RCC 7860 (cell line): ENCODE results near the gene NRAS.

ENCODE experiments used
- DNase-seq: peaks from one replicate; pipeline ENCODE4 v3.0.0-alpha.2; 2015; ENCODE audit warnings: low spot score
- FAIRE-seq: peaks from 2 replicates; lab custom pipeline; 2012; peaks lifted over from hg19 to GRCh38; lab: Jason Lieb, UNC

Gene NRAS

DNA sequence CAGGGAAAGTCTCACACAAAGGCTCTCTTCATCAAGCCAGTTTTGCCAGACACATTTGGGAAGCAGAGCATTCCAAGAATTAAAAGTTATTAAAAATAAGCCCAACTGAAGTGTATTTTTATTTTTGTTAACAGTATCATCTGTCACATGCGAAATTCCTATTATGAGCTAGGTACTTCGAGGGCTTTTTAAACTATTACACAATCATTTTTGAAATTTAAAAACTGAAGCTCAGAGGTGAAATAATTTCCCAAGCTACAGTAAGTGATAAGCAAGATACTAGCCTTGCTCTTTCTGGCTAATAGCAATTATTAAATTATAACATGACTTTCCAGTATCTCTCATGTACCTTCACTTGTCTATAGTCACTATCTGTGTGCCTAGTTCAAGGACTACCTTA, 12.0 kb upstream of the NRAS start:
- DNase-seq (no peak), FAIRE-seq (no peak)

DNA sequence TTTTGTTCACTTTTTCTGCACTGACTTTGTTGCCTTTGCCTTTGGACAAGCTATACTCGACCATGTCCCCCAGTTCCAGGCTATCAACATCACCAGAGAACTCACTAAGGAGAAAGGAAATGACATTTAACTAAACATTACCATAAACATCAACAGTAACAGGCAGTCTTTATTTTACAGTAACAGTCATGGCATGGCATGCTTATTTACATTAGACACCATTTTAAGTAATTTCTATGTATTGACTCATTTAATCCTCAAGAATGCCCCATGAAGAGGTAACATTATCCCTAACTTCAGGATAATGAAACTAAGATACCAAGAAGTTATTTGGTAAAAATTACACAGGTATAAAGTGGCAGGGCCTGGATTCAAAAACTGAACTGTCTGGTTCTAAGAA, 8.7 kb upstream of the NRAS start:
- FAIRE-seq (no peak), DNase-seq (no peak)

DNA sequence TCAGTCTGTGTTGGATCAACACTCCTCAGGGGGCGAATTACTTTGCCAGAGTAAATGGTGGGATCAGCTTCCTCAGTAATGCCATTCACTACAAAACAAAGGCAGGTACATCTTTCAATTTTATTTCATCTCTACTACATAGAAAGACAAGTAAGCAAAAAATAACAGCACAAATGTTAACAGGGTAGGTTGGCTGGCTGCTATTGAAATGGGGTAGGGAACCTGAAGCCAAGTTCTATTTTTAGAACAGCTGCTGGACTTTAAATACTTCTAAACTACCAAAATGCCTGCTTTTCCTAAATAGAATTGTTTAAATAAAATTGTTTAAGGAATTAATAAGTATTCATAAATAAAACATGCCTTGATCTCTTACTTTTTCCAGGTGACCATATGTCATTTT, 7.3 kb upstream of the NRAS start:
- DNase-seq (no peak), FAIRE-seq (no peak)

DNA sequence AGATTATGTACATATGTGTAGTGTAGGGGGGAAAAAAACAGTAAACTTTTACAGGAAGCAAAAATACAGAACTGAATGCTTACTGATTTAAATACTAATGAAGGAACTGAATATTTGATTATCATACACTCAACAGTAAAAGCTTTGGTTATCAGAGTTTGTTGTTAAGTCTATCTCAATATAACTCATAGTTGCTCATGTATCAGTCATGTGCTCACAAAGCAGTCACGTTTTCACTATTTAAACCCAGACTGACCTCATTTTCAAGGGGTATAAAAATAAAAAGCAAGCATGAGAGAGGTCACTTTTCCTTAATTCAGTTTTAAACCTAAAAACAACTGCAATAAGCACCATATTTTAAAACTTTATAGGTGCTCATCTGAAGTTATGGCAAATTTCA, 6.9 kb upstream of the NRAS start:
- DNase-seq (no peak), FAIRE-seq (no peak)

DNA sequence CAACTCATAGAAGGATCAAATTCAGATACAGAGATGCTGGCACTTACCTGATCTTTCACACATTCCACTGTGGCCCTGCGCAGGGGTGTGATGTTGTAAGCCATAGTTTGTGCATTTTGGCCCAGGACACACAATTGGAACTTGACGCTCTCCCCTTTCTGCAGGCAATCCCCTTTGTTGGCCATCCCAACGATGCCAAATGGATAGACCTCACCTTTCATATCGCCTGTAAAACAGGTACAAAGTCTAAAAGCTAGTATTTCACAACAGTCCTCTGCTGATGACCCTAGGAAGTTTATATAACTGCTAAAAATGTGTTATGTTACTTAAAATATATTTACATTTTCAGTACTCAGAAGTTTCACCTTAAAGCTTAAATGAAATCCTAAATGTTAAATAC, 3.9 kb upstream of the NRAS start:
- FAIRE-seq (no peak), DNase-seq (no peak)

DNA sequence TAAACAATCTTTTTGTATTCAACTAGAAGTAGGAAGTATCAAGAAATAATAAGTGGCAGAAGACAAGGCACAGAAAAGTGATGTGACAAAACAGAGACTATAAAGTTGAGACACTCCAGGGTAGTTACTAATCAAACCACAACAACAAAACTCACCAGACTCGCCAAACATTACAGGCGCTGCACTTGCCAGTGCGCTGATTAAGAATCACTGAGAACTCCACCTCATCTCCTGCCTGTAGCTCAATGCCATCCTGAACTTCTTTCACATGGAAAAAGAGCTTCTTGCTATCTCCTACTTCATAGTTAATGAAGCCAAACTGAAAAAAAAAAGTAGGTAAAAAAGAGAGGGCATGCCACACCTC, 2.8 kb upstream of the NRAS start:
- FAIRE-seq (no peak), DNase-seq (peak; percentile 64)

DNA sequence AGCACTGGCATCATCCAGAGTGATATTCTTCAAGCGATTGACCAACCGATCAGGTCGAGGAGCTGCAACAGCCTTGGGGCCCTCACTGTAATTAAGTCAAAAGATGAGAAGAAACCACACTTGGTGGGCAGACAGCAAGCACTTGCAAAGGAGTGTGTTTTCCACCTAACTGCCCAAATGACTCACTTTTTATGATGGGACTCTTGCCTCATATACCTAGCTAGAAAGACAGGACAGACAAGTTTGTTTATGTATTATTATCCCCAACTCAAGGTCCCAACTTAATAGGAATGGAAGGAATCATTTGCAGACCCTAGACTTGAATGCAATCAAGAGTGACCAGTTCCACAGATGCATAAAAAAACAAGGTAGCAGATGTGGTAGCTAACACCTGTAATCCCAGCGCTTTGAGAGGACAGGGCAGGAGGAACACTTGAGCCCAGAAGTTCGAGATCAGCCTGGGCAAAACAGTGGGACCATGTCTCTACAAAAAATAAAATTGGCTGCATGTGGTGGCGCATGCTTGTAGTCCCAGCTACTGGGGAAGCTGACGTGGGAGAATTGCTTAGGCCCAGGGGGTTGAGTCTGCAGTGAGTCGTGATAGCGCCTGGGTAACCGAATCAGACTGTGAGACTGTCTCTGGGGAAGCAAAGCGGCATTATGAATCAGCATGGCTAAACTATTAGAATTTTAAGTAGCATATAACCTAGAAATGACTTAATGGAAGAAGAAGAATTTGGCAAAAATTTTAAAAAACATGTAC, 2.3 kb upstream of the NRAS start:
- DNase-seq = peak; percentile 64
- FAIRE-seq = no peak

DNA sequence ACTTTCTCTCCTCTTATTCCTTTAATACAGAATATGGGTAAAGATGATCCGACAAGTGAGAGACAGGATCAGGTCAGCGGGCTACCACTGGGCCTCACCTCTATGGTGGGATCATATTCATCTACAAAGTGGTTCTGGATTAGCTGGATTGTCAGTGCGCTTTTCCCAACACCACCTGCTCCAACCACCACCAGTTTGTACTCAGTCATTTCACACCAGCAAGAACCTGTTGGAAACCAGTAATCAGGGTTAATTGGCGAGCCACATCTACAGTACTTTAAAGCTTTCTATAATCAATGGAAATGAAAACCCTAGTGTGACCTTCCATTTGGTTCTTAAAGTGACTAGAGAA, 643 bp downstream of the NRAS start:
- FAIRE-seq (no peak), DNase-seq (no peak)

DNA sequence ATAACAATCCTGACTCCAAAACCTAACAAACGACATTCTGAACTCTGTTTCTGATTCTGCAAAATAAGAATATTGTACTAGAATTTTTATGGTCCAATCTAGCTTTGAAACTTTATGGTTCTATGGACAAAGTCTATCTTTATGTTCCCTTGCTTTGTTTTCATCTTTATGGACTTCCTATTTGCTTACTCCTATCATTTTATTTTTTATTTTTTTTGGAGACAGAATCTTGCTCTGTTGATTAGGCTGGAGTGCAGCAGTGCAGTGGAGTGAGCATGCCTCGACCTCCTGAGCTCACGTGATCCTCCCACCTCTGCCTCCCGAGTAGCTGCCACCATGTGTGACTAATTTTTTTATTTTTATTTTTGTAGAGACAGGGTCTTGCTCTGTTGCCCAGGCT, 3.6 kb downstream of the NRAS start:
- FAIRE-seq (no peak), DNase-seq (no peak)

DNA sequence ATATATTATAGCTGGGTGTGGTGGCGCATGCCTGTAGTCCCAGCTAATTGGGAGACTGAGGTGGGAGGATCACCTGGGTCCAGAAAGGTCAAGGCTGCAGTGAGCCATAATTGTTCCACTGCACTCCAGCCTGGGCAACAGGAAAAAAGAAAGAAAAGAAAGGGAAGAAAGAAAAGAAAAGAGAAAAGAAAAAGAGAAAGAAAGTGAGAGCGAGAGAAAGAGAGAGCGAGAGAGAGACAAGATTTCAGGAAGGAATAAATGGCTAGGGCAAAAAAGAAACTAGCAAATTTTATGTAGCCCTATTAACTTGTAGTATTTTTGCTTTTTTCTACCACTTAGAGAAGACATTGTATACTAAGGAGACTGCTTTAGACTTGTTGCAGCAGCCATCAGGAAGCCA, 6.2 kb downstream of the NRAS start:
- no peak for FAIRE-seq
- DNase-seq = no peak

DNA sequence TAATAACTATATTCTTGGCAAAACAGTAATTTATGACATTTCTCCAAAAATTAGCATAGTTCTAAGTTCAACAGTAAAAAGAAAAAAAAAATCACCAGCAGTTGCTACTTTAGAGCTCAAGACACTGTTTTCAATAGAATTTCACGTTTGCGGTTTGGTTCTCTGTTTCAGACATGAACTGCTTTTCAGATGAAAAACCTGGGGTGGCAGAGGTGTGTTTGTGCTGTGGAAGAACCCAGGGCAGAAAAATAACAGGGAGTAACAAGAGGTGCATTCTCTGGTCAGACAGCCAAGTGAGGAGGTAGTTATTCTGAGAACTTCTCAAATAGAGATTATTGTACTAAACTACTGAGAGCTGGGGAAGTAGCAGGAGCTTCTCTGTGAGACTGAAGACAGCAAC, 9.0 kb downstream of the NRAS start:
- no peak for FAIRE-seq

DNA sequence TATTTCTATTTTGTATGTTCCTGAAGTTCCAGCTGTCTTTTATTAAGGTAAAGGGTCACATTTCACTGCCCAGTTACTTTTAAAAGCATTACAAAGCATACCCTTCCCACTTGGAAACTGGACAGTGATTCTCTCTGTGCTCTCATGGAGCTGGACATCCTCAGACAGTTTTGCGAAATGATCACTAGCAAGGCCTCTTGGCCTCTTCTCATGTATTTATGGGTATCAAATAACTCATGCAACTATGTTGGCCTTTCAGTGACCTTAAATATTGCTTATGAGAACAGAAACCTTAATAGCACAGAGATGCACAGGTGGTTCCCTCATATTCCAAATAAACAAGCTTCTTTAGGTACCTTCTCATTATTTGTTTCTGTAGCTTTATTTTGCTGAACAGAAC, 13.3 kb downstream of the NRAS start:
- FAIRE-seq (no peak), DNase-seq (no peak)

More for the DNA sequence above, 9.0 kb downstream of the NRAS start:
- no peak for DNase-seq

DNA sequence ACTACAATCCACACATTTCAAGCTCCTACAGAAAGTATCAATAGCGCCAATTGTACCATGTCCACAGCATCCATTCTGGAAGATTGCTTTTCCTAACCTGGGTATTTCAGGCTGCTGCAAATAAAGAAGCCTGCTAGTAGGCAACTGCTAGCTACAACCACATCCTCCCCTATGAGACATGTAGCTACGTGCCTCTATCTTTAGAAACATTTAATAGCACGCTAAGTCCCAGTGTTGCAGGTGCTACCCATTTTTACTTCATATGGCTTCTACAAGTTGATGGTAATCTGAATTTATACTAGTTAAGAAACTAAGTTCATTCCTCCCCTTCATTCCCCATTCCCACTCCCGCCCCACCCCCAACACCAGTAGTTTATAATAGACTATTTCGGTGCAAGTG, 13.8 kb downstream of the NRAS start:
- FAIRE-seq (no peak), DNase-seq (no peak)

DNA sequence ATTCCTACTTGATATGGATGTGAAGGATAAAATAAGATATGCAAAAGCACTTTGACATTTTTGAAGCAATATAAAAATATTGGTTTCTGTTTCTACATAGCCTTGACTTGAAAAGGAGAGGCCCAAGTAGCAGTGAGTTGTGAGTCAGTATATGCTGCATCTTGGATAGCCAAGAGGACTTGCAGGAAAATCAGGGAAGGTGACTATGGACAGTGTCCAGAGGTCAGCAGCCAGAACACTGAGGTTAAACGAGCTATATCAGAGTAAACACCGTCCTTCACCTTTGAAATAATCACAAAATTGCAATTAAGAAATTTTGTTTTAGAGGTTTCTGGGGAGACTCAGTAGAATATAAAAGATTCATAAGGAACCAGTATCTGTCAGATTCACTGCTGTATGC, 14.6 kb downstream of the NRAS start:
- no peak for DNase-seq
- no peak for FAIRE-seq

DNA sequence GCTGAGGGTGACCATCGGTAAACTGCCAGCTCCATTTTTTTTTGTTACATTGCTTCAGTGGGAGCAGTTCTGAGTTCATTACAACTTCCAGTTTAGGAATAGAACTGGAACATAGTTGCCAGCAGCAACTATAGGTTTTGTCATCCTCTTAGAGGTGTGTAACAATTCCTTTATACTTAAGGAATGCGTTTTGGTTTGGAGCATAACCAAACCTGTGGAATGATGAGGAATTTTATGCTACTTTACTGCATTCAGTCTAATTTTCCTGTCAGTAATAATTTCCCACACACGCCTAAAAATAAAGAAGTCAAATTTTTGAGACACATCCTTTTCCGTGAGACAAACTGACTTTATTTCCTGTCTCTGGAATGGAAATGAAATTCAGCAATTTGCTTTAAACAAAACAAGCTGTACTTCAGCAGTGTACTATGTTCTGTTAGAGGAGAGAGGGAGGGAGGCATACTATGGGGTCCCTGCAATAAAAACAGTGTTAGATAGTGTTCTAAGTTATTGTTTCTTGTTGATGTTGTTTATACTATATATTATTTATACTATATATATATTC, 16.5 kb downstream of the NRAS start:
- no peak for DNase-seq
- no peak for FAIRE-seq

DNA sequence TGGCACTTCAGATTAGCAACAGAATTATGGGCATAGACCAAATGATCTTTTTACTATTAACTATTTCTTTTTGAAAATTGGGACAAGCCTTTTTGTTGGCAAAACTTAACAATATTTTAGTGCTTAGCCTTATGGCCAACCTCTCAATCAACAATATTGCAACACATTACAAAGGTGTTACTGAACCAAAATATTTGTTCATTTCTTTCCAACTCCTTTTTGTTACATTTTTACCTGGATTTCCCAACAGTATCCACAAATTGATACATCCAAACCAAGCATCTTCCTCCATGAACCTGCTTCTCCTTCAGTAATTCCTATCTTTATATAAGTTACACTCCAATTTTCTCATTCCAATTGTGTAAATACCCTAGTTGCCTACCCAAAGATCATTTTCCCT, 19.8 kb downstream of the NRAS start:
- DNase-seq = no peak
- FAIRE-seq = no peak

DNA sequence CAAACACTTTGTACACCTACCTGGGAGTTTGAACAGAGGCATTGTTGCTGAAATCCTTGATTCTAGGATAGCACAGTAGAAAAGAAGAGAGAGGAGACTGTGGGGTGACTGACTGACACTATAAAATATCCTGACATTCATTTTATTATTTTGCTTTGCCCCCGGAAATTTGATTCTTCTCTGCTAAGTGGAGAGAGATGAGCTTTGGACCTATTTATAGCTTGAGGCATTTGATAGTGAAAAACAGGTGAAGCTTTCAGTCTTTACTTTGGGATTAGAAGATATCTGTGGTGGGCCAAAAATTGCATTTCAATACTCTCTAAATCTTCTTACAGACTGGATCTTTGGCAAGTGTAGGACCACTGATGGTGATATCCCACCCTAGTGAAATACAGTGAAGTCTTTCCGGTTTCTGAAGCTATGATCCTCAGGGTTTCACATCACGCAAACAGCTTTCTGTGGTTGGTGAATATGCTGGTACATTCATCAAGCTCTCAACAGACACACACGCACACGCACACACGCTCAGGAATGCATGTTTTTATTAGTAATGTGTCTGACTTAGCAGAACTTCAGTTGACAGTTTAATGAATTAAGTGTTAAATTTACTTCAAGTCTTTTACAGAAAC, 21.0 kb downstream of the NRAS start, which contains the start of gene AMPD1:
Gene AMPD1 (minus strand): TSS at position 117 of the 629 bp plus-strand sequence. CDS start 75 bp downstream, at position 42.
- DNase-seq = no peak
- no peak for FAIRE-seq

DNA sequence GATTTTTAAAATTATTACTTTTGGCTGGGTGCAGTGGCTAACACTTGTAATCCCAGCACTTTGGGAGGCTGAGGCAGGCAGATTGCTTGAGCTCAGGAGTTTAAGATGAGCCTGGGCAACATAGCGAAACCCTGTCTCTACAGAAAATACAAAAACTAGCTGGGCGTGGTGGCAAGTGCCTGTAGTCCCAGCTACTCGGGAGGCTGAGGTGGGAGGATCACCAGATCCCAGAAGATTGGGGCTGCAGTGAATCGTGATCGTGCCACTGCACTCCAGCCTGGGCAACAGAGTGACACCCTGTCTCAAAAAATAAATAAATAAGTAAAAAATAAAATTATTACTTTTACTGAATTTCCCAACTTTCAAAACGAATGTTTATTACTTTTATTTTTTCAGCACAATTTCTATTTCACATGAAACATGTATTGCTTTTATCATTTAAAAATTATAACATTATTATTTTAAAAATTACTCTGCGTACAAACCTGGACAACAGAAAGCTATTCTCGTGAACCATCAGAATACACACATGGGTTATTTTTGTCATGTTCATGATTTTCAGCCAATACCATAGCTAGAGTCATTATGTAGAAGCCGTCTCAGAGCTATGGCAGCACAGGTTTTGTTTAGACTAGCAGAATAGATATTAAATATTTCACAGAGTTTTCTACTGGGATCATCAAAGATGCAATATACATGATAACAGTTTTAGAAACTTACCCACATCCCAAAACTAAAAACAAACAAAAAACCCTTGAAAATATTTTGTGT, 21.8 kb downstream of the NRAS start:
- DNase-seq = no peak
- FAIRE-seq = no peak

DNA sequence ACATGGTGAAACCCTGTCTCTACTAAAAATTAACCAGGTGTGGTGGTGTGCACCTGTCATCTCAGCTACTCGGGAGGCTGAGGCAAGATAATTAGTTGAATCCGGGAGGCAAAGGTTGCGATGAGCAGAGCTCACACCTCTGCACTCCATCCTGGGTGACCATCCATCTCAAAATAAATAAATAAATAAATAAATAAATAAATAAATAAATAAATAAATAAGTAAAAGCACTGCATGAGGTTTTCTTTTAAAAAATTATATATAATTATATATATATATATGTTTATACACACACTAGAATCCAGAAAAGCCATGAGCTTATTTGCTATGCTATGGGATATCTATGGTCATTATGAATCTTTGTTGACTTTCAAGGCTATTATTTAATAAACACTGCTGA, 23.6 kb downstream of the NRAS start:
- DNase-seq = no peak
- no peak for FAIRE-seq

DNA sequence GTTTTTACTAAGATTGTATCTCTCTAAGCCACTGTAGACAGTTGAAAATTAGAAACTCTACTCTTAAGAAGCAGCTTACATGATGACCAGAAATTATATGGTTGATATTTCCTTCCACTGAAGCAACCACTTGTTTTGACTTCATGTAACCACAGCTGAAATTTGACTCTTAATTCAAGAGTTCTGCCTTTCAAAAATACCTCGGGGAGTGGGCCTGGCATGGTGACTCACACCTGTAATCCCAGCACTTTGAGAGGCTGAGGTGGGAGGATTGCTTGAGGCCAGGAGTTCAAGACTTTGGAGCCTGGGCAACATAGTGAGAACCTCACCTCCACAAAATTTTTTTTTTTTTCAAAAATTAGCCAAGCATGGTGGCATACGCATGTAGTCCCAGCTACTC, 25.5 kb downstream of the NRAS start:
- FAIRE-seq (no peak), DNase-seq (no peak)

DNA sequence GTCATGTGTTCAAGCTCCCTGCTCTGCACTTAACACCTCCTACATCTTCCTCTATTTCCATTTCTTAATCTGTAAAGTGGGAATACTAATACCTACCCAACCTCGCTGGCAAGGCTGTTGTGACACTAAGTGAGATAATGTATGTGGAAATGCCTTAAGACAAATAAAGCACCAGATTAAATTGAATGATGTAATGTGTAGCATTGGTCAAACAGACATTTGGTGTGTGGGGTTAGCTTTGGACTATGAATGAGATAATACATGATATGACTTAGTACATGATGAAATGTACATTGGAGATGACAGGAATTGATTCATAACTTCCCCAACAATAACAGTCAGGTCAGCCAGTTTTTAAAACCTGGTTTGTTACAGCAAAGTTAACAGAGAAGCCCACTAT, 26.4 kb downstream of the NRAS start:
- DNase-seq (no peak), FAIRE-seq (no peak)

DNA sequence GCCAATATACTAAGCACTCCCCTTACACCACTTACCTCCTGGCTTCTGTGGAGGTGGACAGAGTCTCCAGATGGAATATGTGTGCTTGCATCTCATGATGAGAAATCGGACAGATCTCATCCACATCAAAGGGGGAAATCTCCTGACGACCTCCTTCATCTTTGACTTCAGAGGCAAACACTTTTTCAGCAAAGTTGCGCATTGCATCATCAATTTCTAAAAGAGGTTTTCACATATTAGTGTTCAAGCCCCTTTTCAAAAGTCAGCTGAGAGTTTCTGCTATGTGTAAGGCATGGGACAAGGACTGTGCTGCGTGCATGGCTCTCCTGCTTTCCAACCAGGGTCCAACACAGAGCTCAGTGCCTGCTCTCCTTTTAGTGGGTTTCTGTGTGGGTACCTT, 28.0 kb downstream of the NRAS start:
- DNase-seq (no peak), FAIRE-seq (no peak)
